CD4-positive, alpha-beta T cell treated with Interferon alpha-2 for 1 hour (primary cell): ENCODE data around the gene HIPK2.

Experiments
- DNase-seq, 2 donors: peaks; one replicate each; pipeline ENCODE4 v3.0.0-alpha.2; 2020 to 2022

The HIPK2 gene

GRCh38 chr7:139647085-139647484 lies 130.7 kb downstream of the HIPK2 start:
- DNase-seq: no peak

GRCh38 chr7:139646566-139646965 lies 131.2 kb downstream of the HIPK2 start:
- no peak for DNase-seq

GRCh38 chr7:139645572-139646523 lies 131.9 kb downstream of the HIPK2 start:
- peak; percentile 79 for DNase-seq

- DNase-seq: no peak
Measured at GRCh38 chr7:139643951-139644585, 133.7 kb downstream of the HIPK2 start.

GRCh38 chr7:139642283-139642682 lies 135.5 kb downstream of the HIPK2 start:
- no peak for DNase-seq

GRCh38 chr7:139641337-139641992 lies 136.3 kb downstream of the HIPK2 start:
- no peak for DNase-seq

GRCh38 chr7:139640681-139641080 lies 137.1 kb downstream of the HIPK2 start:
- DNase-seq: no peak

- DNase-seq: no peak
Measured at GRCh38 chr7:139639563-139639962, 138.2 kb downstream of the HIPK2 start.

- DNase-seq: peak; percentile 50 to 81
Measured at GRCh38 chr7:139635526-139636302, 142.1 kb downstream of the HIPK2 start.

GRCh38 chr7:139634087-139634486 lies 143.7 kb downstream of the HIPK2 start:
- DNase-seq: no peak

- no peak for DNase-seq
Measured at GRCh38 chr7:139631520-139632031, 146.2 kb downstream of the HIPK2 start.

- no peak for DNase-seq
Measured at GRCh38 chr7:139630643-139631519, 146.9 kb downstream of the HIPK2 start.

GRCh38 chr7:139629392-139630082 lies 148.3 kb downstream of the HIPK2 start:
- DNase-seq: no peak

GRCh38 chr7:139627831-139628230 lies 150.0 kb downstream of the HIPK2 start:
- no peak for DNase-seq

GRCh38 chr7:139626817-139627216 lies 151.0 kb downstream of the HIPK2 start:
- DNase-seq: peak in 1 of 2 donors; percentile 33

GRCh38 chr7:139623518-139623917 lies 154.3 kb downstream of the HIPK2 start:
- DNase-seq: no peak

GRCh38 chr7:139620676-139621344 lies 157.0 kb downstream of the HIPK2 start:
- DNase-seq: peak; percentile 27 to 58

- no peak for DNase-seq
Measured at GRCh38 chr7:139619367-139619657, 158.5 kb downstream of the HIPK2 start.

- peak; percentile 34 to 38 for DNase-seq
Measured at GRCh38 chr7:139618482-139619366, 159.1 kb downstream of the HIPK2 start.
